BE2C (cell line): ENCODE data around the gene POR.
"Not testable (repeated sequence)": the region's sequence is repeated elsewhere in the genome, so short reads cannot be mapped to it uniquely, and the experiment has no call there.

Source experiments
- DNase-seq: peaks from one replicate; pipeline ENCODE4 v3.0.0-alpha.2; 2020
- H3K27me3 ChIP-seq: fragments of 250-450 bp; sonication (Bioruptor Pico); 2 replicates; pipeline ENCODE4 v1.5.1; 2020; ENCODE audit warnings: mild to moderate bottlenecking
- H3K36me3 ChIP-seq: fragments of 250-450 bp; sonication (Bioruptor Pico); 2 replicates; pipeline ENCODE4 v1.5.1; 2020; ENCODE audit warnings: mild to moderate bottlenecking
- H3K4me1 ChIP-seq: fragments of 250-450 bp; sonication (Bioruptor Pico); 2 replicates; pipeline ENCODE4 v1.5.1; 2020
- H3K4me3 ChIP-seq: 2 replicates; pipeline ENCODE4 v1.5.1; 2011; ENCODE audit warnings: low read depth, low read length
- H3K9me3 ChIP-seq: fragments of 250-450 bp; sonication (Bioruptor Pico); 2 replicates; pipeline ENCODE4 v1.5.1; 2020
- TF ChIP-seq, protein P1 (sequence below): IDR thresholded peaks from 2 replicates; pipeline ENCODE4 v1.5.1; 2012; ENCODE audit warnings: mild to moderate bottlenecking, low read depth, low read length

Gene POR

DNA sequence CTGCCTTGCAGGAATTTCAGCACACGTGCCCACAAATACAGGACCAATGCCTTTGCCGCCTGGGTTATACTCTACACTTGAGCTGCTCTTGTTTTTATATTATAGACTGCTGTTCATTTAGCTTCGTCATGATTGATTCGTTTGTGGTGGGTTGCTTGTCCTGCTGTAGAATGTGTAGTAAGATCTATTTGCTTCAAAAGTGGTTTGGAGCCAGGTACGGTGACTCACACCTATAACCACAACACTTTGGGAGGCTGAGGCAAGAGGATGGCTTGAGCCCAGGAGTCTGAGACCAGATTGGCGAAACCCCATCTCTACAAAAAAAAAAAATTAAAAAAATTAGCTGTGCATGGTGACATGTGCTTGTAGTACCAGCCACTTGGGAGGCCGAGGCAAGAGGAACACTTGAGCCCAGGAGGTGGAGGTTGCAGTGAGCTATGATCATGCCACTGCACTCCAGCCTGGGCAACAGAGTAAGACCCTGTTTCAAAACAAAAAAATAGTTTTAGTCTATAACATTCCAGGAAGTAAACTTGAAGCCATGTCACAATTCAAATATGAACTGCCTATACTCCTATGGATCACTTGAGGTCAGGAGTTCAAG is 45.1 kb upstream of the POR start:
- Histone ChIP-seq H3K27me3 (no peaks in the 10 kb centered on the region), H3K4me1 (no peaks in the 10 kb centered on the region), H3K36me3 (no peaks in the 10 kb centered on the region), H3K4me3 (no peak overlapping the region), H3K9me3 (no peaks in the 10 kb centered on the region)
- TF ChIP-seq, protein P1, sequence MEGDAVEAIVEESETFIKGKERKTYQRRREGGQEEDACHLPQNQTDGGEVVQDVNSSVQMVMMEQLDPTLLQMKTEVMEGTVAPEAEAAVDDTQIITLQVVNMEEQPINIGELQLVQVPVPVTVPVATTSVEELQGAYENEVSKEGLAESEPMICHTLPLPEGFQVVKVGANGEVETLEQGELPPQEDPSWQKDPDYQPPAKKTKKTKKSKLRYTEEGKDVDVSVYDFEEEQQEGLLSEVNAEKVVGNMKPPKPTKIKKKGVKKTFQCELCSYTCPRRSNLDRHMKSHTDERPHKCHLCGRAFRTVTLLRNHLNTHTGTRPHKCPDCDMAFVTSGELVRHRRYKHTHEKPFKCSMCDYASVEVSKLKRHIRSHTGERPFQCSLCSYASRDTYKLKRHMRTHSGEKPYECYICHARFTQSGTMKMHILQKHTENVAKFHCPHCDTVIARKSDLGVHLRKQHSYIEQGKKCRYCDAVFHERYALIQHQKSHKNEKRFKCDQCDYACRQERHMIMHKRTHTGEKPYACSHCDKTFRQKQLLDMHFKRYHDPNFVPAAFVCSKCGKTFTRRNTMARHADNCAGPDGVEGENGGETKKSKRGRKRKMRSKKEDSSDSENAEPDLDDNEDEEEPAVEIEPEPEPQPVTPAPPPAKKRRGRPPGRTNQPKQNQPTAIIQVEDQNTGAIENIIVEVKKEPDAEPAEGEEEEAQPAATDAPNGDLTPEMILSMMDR, result no peak
- no peak for DNase-seq

DNA sequence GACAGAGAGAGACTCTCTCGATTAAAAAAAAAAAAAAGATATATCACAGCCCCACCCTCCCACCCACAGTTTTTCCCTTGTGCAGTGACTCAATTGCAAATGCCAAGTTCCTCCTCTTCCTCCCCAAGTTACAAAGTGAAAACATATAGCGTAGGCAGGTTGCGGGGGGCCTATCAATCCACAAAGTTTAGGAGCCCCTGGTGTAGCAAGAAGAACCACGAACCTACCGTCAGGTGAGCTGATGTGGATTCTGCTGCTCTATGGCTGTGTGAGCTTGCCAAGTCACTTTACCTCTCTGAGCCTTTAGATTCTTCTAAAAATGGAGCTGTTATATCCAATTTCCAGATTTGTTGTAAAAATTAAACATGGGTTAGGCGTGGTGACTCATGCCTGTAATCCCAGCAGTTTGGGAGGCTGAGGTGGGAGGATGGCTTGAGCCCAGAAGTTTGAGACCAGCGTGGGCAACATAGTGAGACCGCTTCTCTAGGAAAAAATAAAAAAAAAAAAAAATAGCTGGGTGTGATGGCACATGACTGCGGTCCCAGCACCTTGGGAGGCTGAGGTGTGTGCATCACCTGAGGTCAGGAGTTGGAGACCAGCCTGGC is 44.3 kb upstream of the POR start:
- Histone ChIP-seq H3K4me3 (no peak overlapping the region), H3K36me3 (no peaks in the 10 kb centered on the region), H3K27me3 (no peaks in the 10 kb centered on the region), H3K4me1 (no peaks in the 10 kb centered on the region), H3K9me3 (no peaks in the 10 kb centered on the region)
- TF ChIP-seq, protein P1, result no peak
- DNase-seq, result no peak

DNA sequence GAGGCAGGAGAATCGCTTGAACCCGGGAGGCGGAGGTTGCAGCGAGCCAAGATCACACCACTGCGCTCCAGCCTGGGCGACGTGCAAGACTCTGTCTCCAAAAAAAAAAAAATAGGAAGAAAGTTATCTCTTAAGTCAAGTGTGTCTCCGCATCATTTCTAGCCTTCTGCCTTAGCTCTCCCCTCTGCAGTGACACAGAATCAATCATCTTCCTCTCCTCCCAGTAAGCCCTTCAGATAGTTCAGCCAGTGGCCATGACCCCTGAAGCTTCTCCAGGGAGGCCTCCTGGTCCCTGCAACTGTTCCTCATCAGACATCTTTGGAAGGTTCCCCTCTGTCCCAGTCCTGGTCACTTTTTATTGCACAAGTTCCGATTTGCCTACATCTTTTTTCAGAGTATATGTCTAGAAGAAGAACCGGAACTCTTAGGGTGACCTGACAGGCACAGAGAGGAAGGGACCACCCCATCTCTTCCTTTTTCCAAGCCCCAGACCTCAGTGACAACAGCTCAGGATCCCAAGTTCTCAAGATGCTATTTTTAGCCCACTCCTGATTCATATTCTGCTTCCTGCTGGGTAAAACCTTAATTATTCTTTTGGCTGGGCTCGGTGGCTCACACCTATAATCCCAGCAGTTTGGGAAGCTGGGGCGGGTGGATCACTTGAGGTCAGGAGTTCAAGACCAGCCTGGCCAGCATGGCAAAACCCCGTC is 42.7 kb upstream of the POR start:
- Histone ChIP-seq H3K4me3 (no peak overlapping the region), H3K9me3 (no peaks in the 10 kb centered on the region), H3K36me3 (no peaks in the 10 kb centered on the region), H3K27me3 (no peaks in the 10 kb centered on the region), H3K4me1 (no peaks in the 10 kb centered on the region)
- TF ChIP-seq, protein P1, result no peak
- DNase-seq, result no peak

DNA sequence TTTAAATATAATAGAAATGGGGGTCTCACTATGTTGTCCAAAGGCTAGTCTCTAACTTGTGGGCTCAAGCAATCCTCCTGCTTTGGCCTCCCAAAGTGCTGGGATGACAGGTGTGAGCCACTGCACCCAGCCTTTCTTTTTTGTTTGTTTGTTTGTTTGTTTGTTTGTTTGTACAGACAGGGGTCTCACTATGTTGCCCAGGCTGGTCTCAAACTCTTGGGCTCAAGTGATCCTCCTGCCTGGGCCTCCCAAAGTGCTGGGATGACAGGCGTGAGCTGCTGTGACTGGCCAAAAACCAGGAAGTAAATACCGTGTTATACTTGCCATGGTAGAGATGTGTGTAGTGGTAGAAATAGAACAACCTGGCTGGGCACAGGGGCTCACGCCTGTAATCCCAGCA is 40.8 kb upstream of the POR start:
- DNase-seq, H3K36me3 ChIP-seq, H3K9me3 ChIP-seq, H3K4me3 ChIP-seq, H3K4me1 ChIP-seq, H3K27me3 ChIP-seq: not testable (repeated sequence)

DNA sequence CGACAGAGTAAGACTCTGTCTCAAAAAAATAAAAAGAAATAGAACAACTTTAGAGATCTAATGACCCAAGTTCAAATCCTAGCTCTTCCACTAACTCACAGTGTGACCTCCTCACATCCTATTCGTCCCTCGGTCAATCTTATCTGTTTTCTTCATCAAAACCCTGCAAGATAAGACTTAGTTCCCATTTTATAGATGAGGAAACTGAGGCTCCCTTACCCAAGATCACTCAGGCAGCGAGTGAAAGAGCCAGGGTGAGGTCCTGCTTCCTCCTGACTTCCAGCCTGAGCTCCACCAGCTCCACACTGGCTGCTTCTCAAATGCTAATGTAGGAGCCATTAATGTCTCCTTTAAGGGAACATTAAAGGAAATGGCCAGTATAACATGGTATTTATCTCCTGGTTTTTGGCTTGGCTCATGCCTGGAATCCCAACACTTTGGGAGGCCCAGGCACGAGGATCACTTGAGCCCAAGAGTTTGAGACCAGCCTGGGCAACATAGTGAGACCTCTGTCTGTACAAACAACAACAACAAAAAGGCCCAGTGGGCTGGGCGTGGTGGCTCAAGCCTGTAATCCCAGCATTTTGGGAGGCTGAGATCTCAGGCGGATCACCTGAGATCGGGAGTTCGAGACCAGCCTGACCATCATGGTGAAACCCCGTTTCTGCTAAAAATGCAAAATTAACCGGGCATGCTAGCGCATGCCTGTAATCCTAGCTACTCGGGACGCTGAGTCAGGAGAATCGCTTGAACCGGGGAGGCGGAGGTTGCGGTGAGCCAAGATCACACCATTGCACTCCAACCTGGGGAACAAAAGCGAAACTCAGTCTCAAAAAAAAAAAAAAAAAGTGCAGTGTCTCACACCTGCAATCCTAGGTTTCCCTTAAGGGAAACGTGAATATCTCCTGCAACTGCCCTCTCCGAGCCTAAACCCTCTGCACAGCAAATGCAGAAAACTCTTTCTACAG is 39.6 kb upstream of the POR start:
- Histone ChIP-seq H3K9me3 (no peaks in the 10 kb centered on the region; the same call in 1 of the 2 replicates), H3K4me1 (peaks cover 6% of the 10 kb centered on the region), H3K27me3 (no peaks in the 10 kb centered on the region; the same call in 1 of the 2 replicates), H3K36me3 (0 out of 2 replicates have a peak, but pooled peaks cover 3% of the 10 kb centered on the region), H3K4me3 (no peak overlapping the region)
- DNase-seq, result no peak
- TF ChIP-seq, protein P1, result no peak
